PC-9 (cell line): ENCODE data around the gene POMT1.

Experiments
- EZH2 ChIP-seq: fragments of 200-600 bp; sonication (generic); IDR thresholded peaks from 2 replicates; pipeline ENCODE4 v1.8.0; 2017; ENCODE audit warnings: antibody characterized with exemption, low read depth
- TF ChIP-seq, protein P1 (sequence below): fragments of 200-600 bp; sonication (generic); conservative IDR thresholded peaks from 2 replicates; pipeline ENCODE4 v1.6.1; 2017; ENCODE audit warnings: mixed run types, antibody characterized with exemption, mild to moderate bottlenecking, moderate library complexity

- TF ChIP-seq, protein P1, sequence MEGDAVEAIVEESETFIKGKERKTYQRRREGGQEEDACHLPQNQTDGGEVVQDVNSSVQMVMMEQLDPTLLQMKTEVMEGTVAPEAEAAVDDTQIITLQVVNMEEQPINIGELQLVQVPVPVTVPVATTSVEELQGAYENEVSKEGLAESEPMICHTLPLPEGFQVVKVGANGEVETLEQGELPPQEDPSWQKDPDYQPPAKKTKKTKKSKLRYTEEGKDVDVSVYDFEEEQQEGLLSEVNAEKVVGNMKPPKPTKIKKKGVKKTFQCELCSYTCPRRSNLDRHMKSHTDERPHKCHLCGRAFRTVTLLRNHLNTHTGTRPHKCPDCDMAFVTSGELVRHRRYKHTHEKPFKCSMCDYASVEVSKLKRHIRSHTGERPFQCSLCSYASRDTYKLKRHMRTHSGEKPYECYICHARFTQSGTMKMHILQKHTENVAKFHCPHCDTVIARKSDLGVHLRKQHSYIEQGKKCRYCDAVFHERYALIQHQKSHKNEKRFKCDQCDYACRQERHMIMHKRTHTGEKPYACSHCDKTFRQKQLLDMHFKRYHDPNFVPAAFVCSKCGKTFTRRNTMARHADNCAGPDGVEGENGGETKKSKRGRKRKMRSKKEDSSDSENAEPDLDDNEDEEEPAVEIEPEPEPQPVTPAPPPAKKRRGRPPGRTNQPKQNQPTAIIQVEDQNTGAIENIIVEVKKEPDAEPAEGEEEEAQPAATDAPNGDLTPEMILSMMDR: no peak
- no peak for TF ChIP-seq EZH2
Measured at GRCh38 chr9:131484051-131484445, 18.7 kb upstream of the POMT1 start.
